HG02623 (cell line): ENCODE results near the gene SLC17A8.
"Not testable (repeated sequence)": the region's sequence is repeated elsewhere in the genome, so short reads cannot be mapped to it uniquely, and the experiment has no call there.

Experiments used
- ATAC-seq: cut with Tn5 transposase; IDR thresholded peaks from one replicate; pipeline ENCODE4 v1.9.1; 2021; ENCODE audit warnings: moderate library complexity; ENCODE audit not compliant: unreplicated experiment

SLC17A8 gene

DNA sequence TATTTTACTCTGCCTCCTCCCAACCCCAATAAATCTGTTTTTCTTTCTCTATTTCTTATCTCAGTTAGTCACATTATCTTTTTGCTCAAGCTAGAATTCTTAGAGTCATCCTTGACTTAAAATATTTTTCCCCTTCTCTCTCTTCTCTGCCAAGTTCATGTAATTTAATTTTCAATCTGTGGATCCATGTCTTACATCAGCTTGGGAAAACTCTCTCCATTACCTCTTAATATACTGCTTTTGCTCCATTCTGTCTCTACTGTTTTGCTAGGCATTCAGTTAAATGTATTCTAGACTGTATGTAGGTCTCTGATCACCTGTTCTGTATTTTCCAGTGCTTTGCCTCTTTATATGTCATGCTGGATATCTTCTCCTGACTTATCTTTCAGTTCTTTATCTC lies 65.8 kb downstream of the SLC17A8 start:
- ATAC-seq: no peak

DNA sequence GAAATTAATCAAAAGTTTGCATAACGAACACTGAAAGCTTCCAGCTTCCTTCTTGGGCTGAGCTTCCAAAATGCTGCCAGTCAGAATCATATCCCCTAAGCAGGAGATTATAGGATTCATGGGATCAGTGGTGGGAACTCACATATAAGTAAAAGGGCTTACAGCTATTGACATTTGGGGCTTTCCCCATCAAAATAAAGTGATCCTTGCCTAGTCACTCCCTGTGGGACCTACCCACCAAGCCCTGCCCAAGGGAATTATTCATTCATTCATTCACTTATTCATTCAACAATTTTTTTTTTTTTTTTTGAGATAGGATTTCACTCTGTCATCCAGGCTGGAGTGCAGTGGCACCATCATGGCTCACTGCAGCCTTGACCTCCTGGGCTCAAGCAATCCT lies 69.3 kb downstream of the SLC17A8 start:
- no peak for ATAC-seq

DNA sequence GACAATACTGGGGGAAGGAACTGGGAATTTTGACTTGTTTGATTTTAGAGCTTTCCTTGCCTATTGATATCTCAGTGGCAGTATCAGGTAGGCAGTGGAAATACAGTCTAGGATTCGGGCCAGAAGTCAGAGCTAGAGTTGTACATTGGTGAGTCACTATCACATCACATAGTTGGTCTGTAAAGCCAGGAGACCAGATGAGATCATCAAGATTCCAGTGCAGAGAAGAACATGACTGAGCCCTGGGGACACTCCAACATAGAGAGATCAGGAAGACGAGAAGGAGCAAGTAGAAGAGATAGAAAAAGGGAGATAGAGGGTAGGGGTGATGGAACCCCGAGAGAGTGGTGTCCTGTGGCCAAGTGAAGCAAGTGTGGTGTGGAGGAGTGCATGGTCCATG lies 70.2 kb downstream of the SLC17A8 start:
- ATAC-seq: no peak

DNA sequence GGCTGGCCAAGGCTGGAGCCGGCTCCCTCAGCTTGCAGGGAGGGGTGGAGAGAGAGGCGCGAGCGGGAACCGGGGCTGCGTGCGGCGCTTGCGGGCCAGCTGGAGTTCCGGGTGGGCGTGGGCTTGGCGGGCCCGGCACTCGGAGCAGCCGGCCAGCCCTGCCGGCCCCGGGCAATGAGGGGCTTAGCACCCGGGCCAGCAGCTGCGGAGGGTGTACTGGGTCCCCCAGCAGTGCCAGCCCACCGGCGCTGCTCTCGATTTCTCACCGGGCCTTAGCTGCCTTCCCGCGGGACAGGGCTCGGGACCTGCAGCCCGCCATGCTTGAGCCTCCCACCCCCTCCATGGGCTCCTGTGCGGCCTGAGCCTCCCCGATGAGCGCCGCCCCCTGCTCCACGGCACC lies 73.4 kb downstream of the SLC17A8 start:
- ATAC-seq: not testable (repeated sequence)

DNA sequence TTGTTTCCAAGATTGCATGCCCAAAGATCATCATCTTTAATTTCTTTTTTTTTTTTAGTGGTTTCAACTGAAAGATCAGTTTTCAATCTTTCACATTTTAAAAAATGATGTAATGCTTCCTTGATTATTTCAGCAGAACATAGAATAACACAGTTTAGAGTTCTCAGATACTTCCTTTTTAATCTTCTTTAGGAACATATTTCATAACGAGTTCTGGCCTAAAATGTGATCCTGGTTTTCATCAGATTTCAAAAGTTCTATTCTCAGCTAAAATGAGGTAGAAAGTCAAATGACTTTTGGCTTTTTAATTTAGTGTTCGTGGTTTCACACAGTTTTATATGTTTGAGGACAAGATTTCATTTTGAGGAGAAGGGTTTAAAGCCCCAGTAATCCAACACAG lies 76.8 kb downstream of the SLC17A8 start:
- ATAC-seq: no peak

DNA sequence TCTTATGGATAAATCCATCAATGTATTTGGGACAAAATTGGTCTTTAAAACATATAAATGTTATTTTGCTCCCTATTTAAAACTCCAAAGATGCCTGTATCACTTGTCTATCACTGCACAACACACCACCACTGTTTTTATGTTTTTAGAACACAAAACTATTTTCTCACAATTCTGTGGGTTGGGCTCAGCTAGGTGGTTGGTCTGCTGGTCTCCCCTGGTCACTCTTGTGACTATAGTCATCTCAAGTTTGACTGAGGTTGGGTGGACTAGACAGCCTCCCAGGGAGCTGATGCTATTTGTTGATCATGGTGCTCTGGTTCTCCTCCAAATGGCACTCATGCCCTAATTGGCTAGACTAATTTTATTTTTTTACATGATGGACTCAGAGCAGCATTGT lies 77.3 kb downstream of the SLC17A8 start:
- no peak for ATAC-seq

DNA sequence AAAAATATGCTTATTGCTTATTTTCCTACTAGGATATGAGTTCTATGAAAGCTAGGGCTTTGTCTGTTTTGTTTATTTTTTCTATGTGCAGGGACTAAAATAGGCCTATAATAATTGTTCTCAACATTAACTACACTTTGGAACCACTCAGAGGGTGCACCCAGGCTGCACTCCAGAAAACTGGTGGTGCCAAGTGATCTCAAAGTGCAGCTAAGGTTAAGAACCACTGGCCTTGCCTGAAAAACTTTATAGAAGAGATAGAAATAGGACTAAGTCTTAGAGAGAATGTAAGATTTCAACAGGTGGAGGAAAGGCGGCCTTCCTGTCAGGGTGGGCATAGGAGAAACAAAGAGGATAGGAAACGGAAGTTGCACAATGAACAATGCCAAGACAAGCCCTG lies 79.1 kb downstream of the SLC17A8 start:
- no peak for ATAC-seq

DNA sequence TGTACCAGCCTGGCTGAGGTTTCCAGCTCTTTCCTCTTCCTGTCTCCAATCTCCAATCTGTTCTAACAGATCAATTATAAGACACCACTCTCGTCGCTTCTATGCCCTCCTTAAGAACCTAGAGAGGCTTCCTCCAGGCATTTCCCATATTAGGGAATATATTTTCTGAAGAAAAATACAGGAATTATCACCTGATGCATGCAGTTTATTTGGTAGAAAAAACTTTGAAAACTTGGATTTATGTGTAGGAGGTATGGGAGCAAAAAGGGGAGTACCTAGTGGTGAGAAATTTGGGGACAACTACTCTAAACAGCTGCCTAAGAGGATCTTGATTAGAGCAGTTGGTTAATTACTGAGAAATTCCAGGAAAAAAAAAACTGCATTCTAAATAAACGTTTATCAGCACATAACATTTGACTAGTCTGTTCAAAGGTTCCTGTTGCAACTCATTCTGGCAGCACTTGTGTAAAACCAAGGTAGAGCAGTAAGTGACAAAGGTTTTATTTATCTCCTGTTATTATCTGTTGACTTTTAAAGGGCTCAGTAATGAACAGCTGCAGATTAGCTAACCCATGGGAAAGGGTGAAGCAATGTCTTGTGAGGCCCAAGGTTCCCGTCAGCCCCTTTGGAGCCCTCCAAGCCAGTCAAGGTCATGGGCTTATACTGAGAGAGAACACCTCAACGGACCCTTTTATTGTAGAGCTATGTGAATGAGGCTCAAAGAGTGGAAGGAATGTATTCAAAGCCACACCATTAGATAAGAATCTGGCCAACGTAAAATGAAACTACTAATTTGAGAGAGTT lies 80.4 kb downstream of the SLC17A8 start:
- ATAC-seq: no peak

DNA sequence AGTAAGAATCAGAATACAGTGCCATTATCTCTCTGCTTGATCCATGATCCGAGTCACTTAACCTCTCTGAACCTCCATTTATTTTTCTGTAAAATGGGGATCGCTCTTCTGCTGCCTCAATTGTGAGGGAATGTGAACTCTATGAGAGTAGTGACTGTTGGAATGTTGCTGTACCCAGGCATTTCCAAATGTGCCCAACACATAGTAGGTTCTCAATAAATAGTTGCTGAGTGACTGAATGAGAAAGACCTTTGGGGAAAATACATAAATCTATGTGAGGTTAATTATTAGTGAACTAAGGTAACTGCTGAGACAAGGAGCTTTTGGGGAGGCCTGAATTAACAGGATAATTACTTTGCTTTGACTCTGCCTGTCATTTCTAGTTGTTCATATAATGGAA lies 82.9 kb downstream of the SLC17A8 start:
- ATAC-seq: no peak

DNA sequence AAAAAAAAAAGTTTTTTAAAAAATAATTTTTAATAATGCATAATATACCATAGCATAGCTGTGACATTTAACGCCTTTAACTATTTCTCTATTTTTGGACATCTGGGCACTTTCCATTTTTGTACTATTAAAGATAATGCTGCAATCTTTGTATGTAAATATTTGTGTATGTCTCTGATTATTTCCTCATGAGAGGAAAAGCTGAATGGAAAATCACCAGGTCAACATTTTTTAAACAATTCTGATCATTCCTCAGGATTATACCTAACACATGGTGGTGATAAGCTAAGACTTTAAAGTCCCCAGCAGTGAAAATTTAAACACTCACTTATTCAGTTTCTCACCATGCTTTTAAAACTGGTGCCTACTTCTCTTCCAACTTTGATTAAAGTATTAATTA lies 85.5 kb downstream of the SLC17A8 start:
- ATAC-seq: no peak

DNA sequence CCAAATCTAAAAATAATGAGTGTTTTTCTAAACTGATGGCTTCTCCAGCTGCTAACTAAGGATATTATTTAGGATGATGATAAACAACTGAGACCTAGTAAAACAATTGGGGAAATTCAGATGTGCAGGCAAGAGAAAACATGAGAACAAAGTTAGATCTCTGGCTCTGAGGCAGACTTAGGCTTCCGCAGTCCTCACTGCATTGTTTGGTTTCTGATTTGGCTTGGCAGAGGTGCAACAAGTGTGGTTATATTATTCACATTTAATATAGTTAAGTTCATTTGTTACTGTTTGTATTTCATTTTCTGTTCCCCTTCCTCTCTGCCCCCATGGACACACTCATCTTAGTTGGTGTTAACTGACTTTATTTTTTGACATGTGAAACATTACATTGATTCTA lies 86.6 kb downstream of the SLC17A8 start:
- no peak for ATAC-seq

DNA sequence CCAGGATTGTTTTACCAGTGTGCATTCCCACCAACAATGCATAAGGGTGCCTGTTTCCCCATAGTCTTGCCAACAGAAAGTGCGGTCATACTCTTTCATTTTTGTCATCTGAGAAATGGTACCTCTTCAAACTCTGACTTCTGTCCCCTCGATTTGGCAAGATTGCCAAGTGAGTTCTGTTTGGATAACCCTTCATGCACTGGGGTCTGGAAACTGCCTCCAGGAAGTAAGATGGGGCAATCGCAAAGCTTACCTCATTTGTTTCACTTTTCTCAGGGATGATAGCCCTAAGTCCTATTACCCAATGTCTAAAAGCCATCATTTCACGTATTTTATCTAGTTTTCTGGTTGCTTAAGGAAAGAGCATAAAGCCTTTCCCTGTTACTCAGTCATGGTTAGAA lies 88.2 kb downstream of the SLC17A8 start:
- ATAC-seq: no peak

DNA sequence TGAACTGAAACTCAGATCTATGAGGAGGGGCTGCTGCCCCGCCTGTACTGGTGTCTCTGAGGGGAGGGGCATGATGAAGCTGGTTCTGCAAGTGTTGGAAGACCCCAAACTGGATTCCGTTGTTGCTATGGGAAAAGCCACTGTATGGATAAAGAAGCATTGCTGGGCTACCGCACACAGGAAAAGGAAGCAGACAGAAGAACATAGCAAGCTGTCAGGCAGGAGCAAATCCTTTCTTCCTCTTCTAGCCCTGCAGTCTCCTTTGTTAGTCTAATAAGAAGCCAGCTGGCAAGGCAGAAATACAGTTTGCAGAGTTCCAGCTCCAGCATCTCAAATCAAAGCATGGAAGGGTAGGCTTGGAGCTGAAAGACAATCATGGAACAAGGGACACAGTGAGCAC lies 90.5 kb downstream of the SLC17A8 start:
- ATAC-seq: no peak

DNA sequence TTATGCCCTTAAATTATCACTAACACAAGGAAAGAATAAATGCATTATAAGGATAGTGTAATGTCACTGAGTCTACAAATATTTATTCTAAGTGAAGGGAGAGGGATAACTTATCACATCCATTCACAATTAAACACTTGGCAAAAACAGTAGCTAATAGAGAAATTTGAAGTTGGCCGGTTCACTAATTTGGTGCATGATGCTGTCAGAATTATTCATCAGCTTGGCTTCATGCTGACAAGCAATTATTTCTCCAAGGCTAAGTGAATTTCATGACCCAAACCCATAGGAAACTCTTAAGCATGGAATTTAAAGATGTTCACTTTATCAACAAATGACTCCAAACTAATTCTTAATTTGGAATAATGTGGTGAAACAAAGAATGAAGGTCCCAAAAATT lies 91.8 kb downstream of the SLC17A8 start:
- no peak for ATAC-seq

DNA sequence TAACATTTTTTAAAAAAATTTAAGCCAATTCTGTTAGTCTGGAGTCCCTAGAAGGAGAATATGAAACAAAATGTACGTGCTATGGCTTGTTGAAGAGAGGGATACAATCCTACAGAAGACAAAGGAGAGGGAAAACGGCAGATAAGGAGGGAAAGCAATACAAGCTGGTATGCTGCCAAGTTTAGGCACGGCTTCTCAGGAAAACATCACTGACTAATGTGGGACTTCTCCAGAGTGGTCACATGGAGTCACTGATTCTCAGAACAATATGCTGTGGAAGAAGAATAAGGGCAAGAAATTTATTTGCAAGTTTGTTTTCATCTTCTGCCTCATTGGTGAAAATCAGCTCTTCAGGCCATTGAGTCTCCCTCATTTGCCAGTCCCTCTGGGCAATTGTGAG lies 93.9 kb downstream of the SLC17A8 start:
- no peak for ATAC-seq

DNA sequence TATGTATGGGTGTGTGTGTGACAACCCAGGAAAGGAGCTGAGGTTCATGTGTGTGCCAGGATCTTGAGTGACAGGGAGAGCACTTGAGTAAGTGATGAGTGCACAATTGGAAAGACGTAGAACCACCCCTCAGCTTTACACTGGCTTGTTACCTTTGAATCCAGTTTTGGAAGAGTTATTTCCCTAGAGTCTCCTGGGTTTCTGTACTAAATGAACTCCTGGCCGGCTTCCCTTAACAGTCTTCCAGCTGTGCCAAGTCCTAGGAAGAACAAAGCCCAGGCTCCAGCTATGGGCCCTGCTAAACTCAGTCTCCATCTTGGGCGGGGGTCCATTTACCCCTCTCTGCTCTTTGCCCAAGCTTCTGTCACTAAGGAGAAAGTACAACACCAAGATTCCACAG lies 97.1 kb downstream of the SLC17A8 start:
- no peak for ATAC-seq

DNA sequence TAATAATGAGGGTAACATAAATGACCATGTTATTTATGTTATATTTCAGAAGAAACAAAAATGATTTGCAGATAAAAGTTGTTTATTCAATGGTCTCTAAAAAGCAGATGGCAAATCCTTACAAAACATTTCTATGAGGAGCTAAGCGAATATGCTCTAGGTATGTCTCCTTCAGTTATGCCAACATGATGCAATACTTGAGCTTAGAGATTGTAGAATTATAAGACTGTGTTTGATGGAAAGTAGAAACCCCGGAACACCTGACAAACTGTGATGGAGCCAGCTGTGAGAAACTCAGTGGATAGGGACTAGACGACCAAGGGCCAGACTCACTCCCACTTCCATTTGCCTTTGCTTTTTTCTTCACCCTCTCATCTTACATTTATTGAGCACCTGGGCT lies 99.0 kb downstream of the SLC17A8 start:
- ATAC-seq: no peak

DNA sequence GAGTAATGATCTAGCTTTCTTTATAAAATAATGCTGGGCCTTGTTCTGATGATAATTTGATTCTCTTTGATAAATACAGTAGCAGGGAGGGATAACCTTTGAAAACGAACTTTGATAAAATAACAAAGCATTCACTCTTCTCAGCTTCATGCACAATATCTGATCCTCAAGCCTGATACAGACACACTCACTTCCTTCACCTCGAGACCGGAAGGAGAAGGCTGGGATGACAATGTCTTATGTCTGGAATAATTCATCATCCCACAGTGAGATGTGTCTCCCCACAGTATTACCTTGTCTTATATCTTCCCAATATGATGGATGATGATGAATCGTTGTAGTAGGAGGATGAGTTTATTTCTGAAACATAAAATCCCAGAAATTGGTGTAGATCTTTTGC lies 101.3 kb downstream of the SLC17A8 start:
- no peak for ATAC-seq

DNA sequence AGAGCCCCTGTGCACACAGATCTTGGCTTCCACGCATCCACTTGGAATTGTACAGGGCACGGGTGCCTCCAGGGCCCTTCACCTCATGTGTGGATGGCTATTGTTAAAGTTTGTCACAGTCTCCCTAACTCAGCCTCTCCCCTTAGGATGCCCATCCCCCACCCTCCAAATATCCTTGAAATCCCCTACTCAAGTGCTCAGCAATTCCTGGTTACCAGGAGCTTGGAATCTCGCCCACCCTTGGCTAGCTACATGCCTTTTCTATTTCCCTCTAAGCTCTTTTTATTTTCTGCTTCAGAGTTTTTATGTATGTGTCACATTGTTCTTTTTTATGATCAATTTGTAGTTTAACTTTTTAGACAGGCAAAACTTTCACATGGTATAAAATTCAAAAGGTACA lies 103.8 kb downstream of the SLC17A8 start:
- no peak for ATAC-seq

DNA sequence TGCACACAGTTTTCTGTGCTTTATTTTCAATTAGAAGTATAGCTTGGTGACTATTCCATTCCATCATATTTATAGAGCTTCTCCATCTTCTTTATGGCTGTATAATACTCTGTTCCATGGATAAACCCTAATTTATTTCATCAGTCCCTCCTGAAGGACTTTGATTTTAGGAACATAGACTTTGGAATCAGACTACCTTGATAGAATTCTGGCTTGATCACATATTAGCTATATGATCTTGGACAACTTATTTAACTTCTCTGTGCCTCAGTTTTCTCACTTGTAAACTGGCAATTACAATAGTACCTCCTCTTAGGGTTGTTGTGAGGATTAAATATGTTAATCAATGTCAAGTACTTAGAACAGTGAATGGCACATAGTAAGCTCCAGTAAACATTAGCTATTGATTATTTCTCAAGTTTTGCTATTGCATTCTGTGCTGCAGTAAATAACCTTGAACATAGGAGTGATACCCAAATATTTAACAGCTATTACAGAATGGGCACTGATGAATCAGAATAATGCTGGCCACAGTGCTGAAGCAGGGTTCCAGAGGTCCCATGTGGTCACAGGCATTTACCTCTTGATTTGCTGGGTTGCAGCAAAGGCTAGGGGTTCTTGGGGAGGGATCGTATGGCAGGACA lies 104.6 kb downstream of the SLC17A8 start:
- ATAC-seq: no peak

DNA sequence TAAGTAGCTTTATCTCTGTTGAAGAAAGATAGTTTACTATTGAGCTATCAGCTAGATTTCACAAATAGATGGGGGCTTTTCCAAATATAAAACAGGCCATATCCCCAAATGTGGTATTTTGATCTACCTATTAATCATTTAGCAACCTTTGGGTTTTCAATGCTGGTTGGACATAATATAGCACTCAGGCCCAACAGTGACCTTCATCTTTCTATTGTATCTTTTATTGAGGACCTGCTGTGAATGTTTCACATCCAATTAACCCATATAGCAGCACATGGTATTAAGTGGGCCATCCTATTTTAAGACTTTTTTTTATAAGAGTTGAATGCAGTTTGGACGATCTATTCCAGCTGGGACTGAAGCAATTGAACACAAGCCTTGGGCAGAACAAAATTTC lies 106.8 kb downstream of the SLC17A8 start:
- no peak for ATAC-seq

DNA sequence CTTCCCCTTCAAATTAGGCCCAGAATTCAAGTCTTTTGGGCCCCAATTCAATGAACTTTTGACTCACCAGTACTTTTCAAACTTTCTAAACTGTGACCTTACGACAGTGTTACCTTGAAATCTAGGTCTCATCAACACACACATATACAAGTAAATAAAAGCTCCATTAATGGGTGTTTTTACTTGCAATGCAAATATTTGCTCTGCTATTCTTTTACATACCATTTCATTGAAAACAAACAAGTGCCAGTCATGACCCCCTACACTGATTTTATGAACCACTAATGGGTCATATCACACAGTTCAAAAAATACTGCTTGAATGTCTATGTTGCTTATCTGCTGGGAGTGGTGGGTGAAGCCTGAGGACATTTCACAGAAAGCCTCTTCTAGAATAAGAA lies 107.7 kb downstream of the SLC17A8 start:
- ATAC-seq: no peak

DNA sequence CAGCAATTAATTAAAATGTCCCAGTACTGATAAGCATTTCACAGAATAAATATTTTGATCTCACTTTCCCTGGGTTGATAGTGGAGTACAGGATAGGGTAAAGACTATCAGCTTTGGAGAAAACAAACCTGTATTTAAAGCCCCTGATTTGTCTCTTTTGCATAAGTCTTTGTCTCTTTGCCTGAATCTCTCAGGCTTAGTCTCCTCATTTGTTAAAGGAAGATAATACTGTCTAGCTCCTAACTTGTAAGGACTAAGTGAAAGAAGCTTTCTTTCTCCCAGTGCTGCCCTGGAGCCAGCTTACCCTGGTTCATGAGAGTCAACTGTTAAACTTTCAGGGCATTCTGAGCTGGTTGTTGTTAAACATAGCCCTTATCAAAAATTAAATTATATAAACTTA lies 111.3 kb downstream of the SLC17A8 start:
- no peak for ATAC-seq
